K562 (cell line): Measurements from ENCODE around the gene UBL7. TPM values are rescaled to one million over a fixed set of nuclear protein-coding genes. Genes with fewer than 3 reads are reported as not detected.

ENCODE experiments used
- ATF7 ChIP-seq: fragments of 450-650 bp; IDR thresholded peaks from 2 replicates; pipeline ENCODE4 v1.7.1; 2014; ENCODE audit warnings: mild to moderate bottlenecking, moderate library complexity
- BCOR ChIP-seq: fragments of 450-650 bp; IDR thresholded peaks from 2 replicates; pipeline ENCODE4 v1.6.1; 2016
- CAMTA2 ChIP-seq: fragments of 250-450 bp; sonication (Bioruptor Pico); conservative IDR thresholded peaks from 2 replicates; pipeline ENCODE4 v1.5.1; 2022
- CBFA2T3 ChIP-seq: fragments of 450-650 bp; IDR thresholded peaks from 2 replicates; pipeline ENCODE4 v1.6.1; 2017
- CLOCK ChIP-seq: fragments of 250-450 bp; sonication (Bioruptor Pico); IDR thresholded peaks from 2 replicates; pipeline ENCODE4 v1.4.0; 2020; ENCODE audit warnings: mild to moderate bottlenecking, moderate library complexity, borderline replicate concordance
- DIDO1 ChIP-seq: fragments of 450-650 bp; IDR thresholded peaks from 2 replicates; pipeline ENCODE4 v1.6.1; 2016; ENCODE audit warnings: low read depth, missing biosample characterization, missing genetic modification characterization
- GMEB1 ChIP-seq: fragments of 250-450 bp; sonication (Bioruptor Pico); IDR thresholded peaks from 2 replicates; pipeline ENCODE4 v1.4.0; 2020; ENCODE audit warnings: mild to moderate bottlenecking
- HMG20A ChIP-seq: fragments of 450-650 bp; formaldehyde crosslinking; conservative IDR thresholded peaks from 2 replicates; pipeline ENCODE4 v1.4.0; 2020; ENCODE audit warnings: mild to moderate bottlenecking, mixed read lengths
- MAX ChIP-seq: sonication (generic); formaldehyde crosslinking; IDR thresholded peaks from 2 replicates; pipeline ENCODE4 v1.9.0; 2022; ENCODE audit warnings: mild to moderate bottlenecking, missing genetic modification reagents
- POLR3G ChIP-seq: IDR thresholded peaks from 2 replicates; pipeline ENCODE4 v1.6.1; 2011; ENCODE audit not compliant: insufficient read length, insufficient replicate concordance; ENCODE audit errors: extremely low read depth
- RBBP5 ChIP-seq: fragments of 200-600 bp; sonication (generic); IDR thresholded peaks from 2 replicates; pipeline ENCODE4 v1.6.1; 2012; ENCODE audit warnings: borderline replicate concordance, mild to moderate bottlenecking, low read length, control low read depth, inconsistent platforms; ENCODE audit not compliant: insufficient read depth, poor library complexity, severe bottlenecking
- RFX5 ChIP-seq: IDR thresholded peaks from 2 replicates; pipeline ENCODE4 v1.6.1; 2011; ENCODE audit warnings: low read depth, mild to moderate bottlenecking, improper control_type of control experiment, low read length
- RUNX1 ChIP-seq: sonication (generic); IDR thresholded peaks from 2 replicates; pipeline ENCODE4 v1.6.1; 2016; ENCODE audit warnings: antibody characterized with exemption, low read depth
- SNAPC5 ChIP-seq: fragments of 250-450 bp; sonication (Bioruptor Pico); IDR thresholded peaks from 2 replicates; pipeline ENCODE4 v1.8.0; 2021; ENCODE audit warnings: moderate library complexity, mild to moderate bottlenecking, inconsistent platforms
- TCF3 ChIP-seq: sonication (generic); formaldehyde crosslinking; IDR thresholded peaks from 2 replicates; pipeline ENCODE4 v1.4.0; 2020; ENCODE audit warnings: mild to moderate bottlenecking, missing genetic modification reagents
- TFE3 ChIP-seq: fragments of 450-650 bp; formaldehyde crosslinking; IDR thresholded peaks from 2 replicates; pipeline ENCODE4 v1.4.0; 2020; ENCODE audit warnings: mild to moderate bottlenecking, mixed read lengths
- XRCC4 ChIP-seq: IDR thresholded peaks from one replicate; pipeline ENCODE4 v1.6.1; 2011; ENCODE audit not compliant: insufficient read depth, insufficient read length; ENCODE audit errors: extremely low read depth
- ZBTB8A ChIP-seq: fragments of 450-650 bp; IDR thresholded peaks from 2 replicates; pipeline ENCODE4 v1.6.1; 2018; ENCODE audit warnings: mild to moderate bottlenecking, moderate library complexity; ENCODE audit not compliant: partially characterized antibody
- ZEB2 ChIP-seq: fragments of 450-650 bp; IDR thresholded peaks from 2 replicates; pipeline ENCODE4 v1.6.1; 2016
- ZMIZ1 ChIP-seq, 2 experiments: fragments of 150-350 bp in 1 of 2; IDR thresholded peaks; 2 replicates each; pipeline ENCODE4 v1.6.1; 2012 to 2016; ENCODE audit warnings: low read depth in 2 of 2, low read length in 2 of 2, mild to moderate bottlenecking in 1 of 2, moderate library complexity in 1 of 2
- ZNF780A ChIP-seq: fragments of 250-450 bp; sonication (Bioruptor Pico); IDR thresholded peaks from 2 replicates; pipeline ENCODE4 v1.5.0; 2021; ENCODE audit warnings: mild to moderate bottlenecking
- polyA plus RNA-seq, 8 experiments: library from polyadenylated mRNA; depleted of rRNA in 4 of 8; stranded (reverse) in 5 of 8; unstranded in 3 of 8; fragments of >200 nt; fragmentation: Nextera tagmentation in 2 of 8; fragmentation: Illumina TruSeq in 1 of 8; extraction: Ambion mirVana in 2 of 8; extraction: Trizol in 1 of 8; gene quantifications; 2 replicates each; pipeline versions ENCODE4 v1.2.1 to v1.2.3, GENCODE V29; 2011 to 2014; ENCODE audit warnings: inconsistent platforms in 1 of 8, missing spikeins in 1 of 8
- total RNA-seq, 7 experiments: library from RNA; depleted of rRNA in 6 of 7; stranded (reverse); fragments of >200 nt in 6 of 7; fragmentation: Illumina TruSeq in 2 of 7; extraction: Trizol in 2 of 7; gene quantifications; 2 replicates each; pipeline versions ENCODE4 v1.2.1 to v1.2.3, GENCODE V29; 2011 to 2021; ENCODE audit warnings: low replicate concordance in 1 of 7

The UBL7 gene
- total and polyA plus RNA-seq, 9 of the 15 experiments (the other 6 are each of a cell fraction or from before 2014, with no cell fraction given) = 19.2 to 63.4 (median 44.9) TPM

- TF ChIP-seq GMEB1 (CRISPR knock-in tag) (no peak), RBBP5 (no peak), TCF3 (CRISPR knock-in tag) (peak; percentile 88), CLOCK (CRISPR knock-in tag) (no peak), MAX (CRISPR knock-in tag) (peak; percentile 74), ZNF780A (CRISPR knock-in tag) (no peak), RFX5 (no peak), ZMIZ1 (IDR thresholded peaks at IDR 0.05; ENCODE audit: low read depth in 2 of 2, low read length in 2 of 2) (no peak), BCOR (no peak), SNAPC5 (CRISPR knock-in tag) (no peak), ATF7 (no peak), CBFA2T3 (peak; percentile 91), ZBTB8A (no peak), ZEB2 (peak; percentile 33; the same call in 1 of the 2 replicates), POLR3G (no peak), HMG20A (CRISPR knock-in tag) (no peak), XRCC4 (no peak), CAMTA2 (CRISPR knock-in tag) (no peak), TFE3 (CRISPR knock-in tag) (no peak), DIDO1 (tag) (no peak), RUNX1 (no peak)
Observed at GRCh38 chr15:74425630-74426029, 35.3 kb downstream of the UBL7 start (continued).
